KMS-11 (cell line): ENCODE results near the gene CXCR4.
A peak's percentile ranks its signal among the peaks of the same experiment; 100 is the strongest.

Source experiments
- H2AFZ ChIP-seq: fragments of 200-600 bp; sonication (generic); 2 replicates; pipeline ENCODE4 v1.6.1; 2016; ENCODE audit warnings: antibody characterized with exemption, mixed run types, low read depth
- H3K27ac ChIP-seq: fragments of 200-600 bp; sonication (generic); 2 replicates; pipeline ENCODE4 v1.6.1; 2016; ENCODE audit warnings: mild to moderate bottlenecking, mixed run types
- H3K27me3 ChIP-seq: fragments of 200-600 bp; sonication (generic); 2 replicates; pipeline ENCODE4 v1.6.1; 2017; ENCODE audit warnings: mild to moderate bottlenecking, low read depth, mixed run types, moderate library complexity; ENCODE audit not compliant: insufficient read depth
- H3K36me3 ChIP-seq: fragments of 200-600 bp; sonication (generic); 2 replicates; pipeline ENCODE4 v1.6.1; 2017; ENCODE audit warnings: mild to moderate bottlenecking, mixed run types; ENCODE audit not compliant: insufficient read depth
- H3K4me1 ChIP-seq: fragments of 200-600 bp; sonication (generic); 2 replicates; pipeline ENCODE4 v1.6.1; 2016; ENCODE audit warnings: mild to moderate bottlenecking, low read depth, mixed run types; ENCODE audit not compliant: poor library complexity, severe bottlenecking
- H3K4me2 ChIP-seq: fragments of 200-600 bp; sonication (generic); 2 replicates; pipeline ENCODE4 v1.7.0; 2016; ENCODE audit warnings: mild to moderate bottlenecking, mixed run types
- H3K4me3 ChIP-seq: fragments of 200-600 bp; sonication (generic); IDR thresholded peaks from 2 replicates; pipeline ENCODE4 v1.6.1; 2017; ENCODE audit warnings: low read depth, low read length, mixed read lengths; ENCODE audit not compliant: insufficient read depth
- H3K79me2 ChIP-seq: fragments of 200-600 bp; sonication (generic); 2 replicates; pipeline ENCODE4 v1.6.1; 2016; ENCODE audit warnings: low read depth, mixed run types; ENCODE audit not compliant: insufficient read depth
- H3K9ac ChIP-seq: fragments of 200-600 bp; sonication (generic); 2 replicates; pipeline ENCODE4 v1.6.1; 2016; ENCODE audit warnings: mild to moderate bottlenecking, mixed run types
- H4K20me1 ChIP-seq: fragments of 200-600 bp; sonication (generic); 2 replicates; pipeline ENCODE4 v1.6.1; 2016; ENCODE audit warnings: mild to moderate bottlenecking, mixed run types; ENCODE audit not compliant: insufficient read depth
- CTCF ChIP-seq: fragments of 200-600 bp; sonication (generic); conservative IDR thresholded peaks from 2 replicates; pipeline ENCODE4 v1.6.1; 2017; ENCODE audit warnings: low read depth, mild to moderate bottlenecking, antibody characterized with exemption, low read length, moderate library complexity, mixed read lengths

The CXCR4 gene

GRCh38 chr2:136143603-136144451 lies 25.9 kb upstream of the CXCR4 start:
- H2AFZ ChIP-seq: no peak overlapping the region
- no peaks in the 10 kb centered on the region for H3K36me3 ChIP-seq
- H3K79me2 ChIP-seq: no peaks in the 10 kb centered on the region
- H4K20me1 ChIP-seq: no peaks in the 10 kb centered on the region
- no peak overlapping the region for H3K9ac ChIP-seq
- TF ChIP-seq CTCF: no peak
- H3K27ac ChIP-seq: no peak overlapping the region
- peaks cover 28% of the 10 kb centered on the region for H3K4me1 ChIP-seq
- H3K27me3 ChIP-seq: no peaks in the 10 kb centered on the region
- no peak overlapping the region for H3K4me3 ChIP-seq
- no peak overlapping the region for H3K4me2 ChIP-seq

GRCh38 chr2:136141510-136142149 lies 23.7 kb upstream of the CXCR4 start:
- Histone ChIP-seq H3K4me3 (no peak overlapping the region), H3K4me2 (no peak overlapping the region)

GRCh38 chr2:136139631-136140030 lies 21.7 kb upstream of the CXCR4 start:
- TF ChIP-seq CTCF: no peak
- Histone ChIP-seq H3K36me3 (no peaks in the 10 kb centered on the region), H3K79me2 (no peaks in the 10 kb centered on the region), H3K4me3 (peak overlapping the region; percentile 25), H3K9ac (no peak overlapping the region), H4K20me1 (no peaks in the 10 kb centered on the region), H3K27ac (peak overlapping the region; percentile 3; the same call in 1 of the 2 replicates), H3K4me2 (peak overlapping the region; percentile 82), H3K4me1 (peaks cover 67% of the 10 kb centered on the region), H2AFZ (no peak overlapping the region), H3K27me3 (no peaks in the 10 kb centered on the region)

More at GRCh38 chr2:136141510-136142149, 23.7 kb upstream of the CXCR4 start:
- Histone ChIP-seq H3K27ac (no peak overlapping the region), H3K27me3 (no peaks in the 10 kb centered on the region), H3K9ac (no peak overlapping the region), H3K36me3 (no peaks in the 10 kb centered on the region), H3K4me1 (peaks cover 50% of the 10 kb centered on the region), H4K20me1 (no peaks in the 10 kb centered on the region), H3K79me2 (no peaks in the 10 kb centered on the region), H2AFZ (no peak overlapping the region)
- no peak for TF ChIP-seq CTCF

GRCh38 chr2:136137982-136138381 lies 20.0 kb upstream of the CXCR4 start:
- Histone ChIP-seq H3K4me2 (peak overlapping the region; percentile 74), H3K9ac (no peak overlapping the region), H2AFZ (no peak overlapping the region), H3K4me3 (no peak overlapping the region), H3K27ac (no peak overlapping the region), H3K79me2 (no peaks in the 10 kb centered on the region), H3K4me1 (peaks cover 84% of the 10 kb centered on the region), H3K27me3 (no peaks in the 10 kb centered on the region), H4K20me1 (no peaks in the 10 kb centered on the region), H3K36me3 (no peaks in the 10 kb centered on the region)
- TF ChIP-seq CTCF: no peak
